IPS DF 4.7 (cell line): ENCODE results near the gene ARSA.
"Not testable (repeated sequence)": the region's sequence is repeated elsewhere in the genome, so short reads cannot be mapped to it uniquely, and the experiment has no call there.

Experiments
- DNase-seq: peaks from one replicate; pipeline ENCODE4 v3.0.0-alpha.2; 2013; ENCODE audit warnings: low spot score; ENCODE audit errors: extremely low read depth

ARSA gene

GRCh38 chr22:50622723-50623327, 5.1 kb downstream of the ARSA start:
- no peak for DNase-seq

GRCh38 chr22:50621948-50622722, 5.8 kb downstream of the ARSA start:
- no peak for DNase-seq

GRCh38 chr22:50621356-50621880, 6.5 kb downstream of the ARSA start:
- DNase-seq: no peak

- DNase-seq: peak; percentile 64
Observed at GRCh38 chr22:50620593-50621355, 7.2 kb downstream of the ARSA start.

- DNase-seq: not testable (repeated sequence)
Observed at GRCh38 chr22:50614296-50614695, 13.7 kb downstream of the ARSA start.

- no peak for DNase-seq
Observed at GRCh38 chr22:50613291-50613981, 14.5 kb downstream of the ARSA start.

GRCh38 chr22:50612528-50613221, 15.3 kb downstream of the ARSA start:
- no peak for DNase-seq

- no peak for DNase-seq
Observed at GRCh38 chr22:50612168-50612527, 15.8 kb downstream of the ARSA start.

GRCh38 chr22:50611341-50612060, 16.5 kb downstream of the ARSA start:
- no peak for DNase-seq

GRCh38 chr22:50610581-50610980, 17.4 kb downstream of the ARSA start:
- no peak for DNase-seq

- DNase-seq: no peak
Observed at GRCh38 chr22:50610041-50610451, 17.9 kb downstream of the ARSA start.

GRCh38 chr22:50609599-50609998, 18.4 kb downstream of the ARSA start:
- no peak for DNase-seq

GRCh38 chr22:50608996-50609395, 19.0 kb downstream of the ARSA start:
- no peak for DNase-seq

GRCh38 chr22:50608058-50608840, 19.7 kb downstream of the ARSA start:
- not testable (repeated sequence) for DNase-seq

GRCh38 chr22:50607659-50608020, 20.3 kb downstream of the ARSA start:
- no peak for DNase-seq

GRCh38 chr22:50606946-50607658, 20.9 kb downstream of the ARSA start:
- DNase-seq: no peak

GRCh38 chr22:50606165-50606945, 21.6 kb downstream of the ARSA start:
- no peak for DNase-seq

GRCh38 chr22:50605613-50606074, 22.3 kb downstream of the ARSA start:
- DNase-seq: no peak
